GM18951 (cell line): ENCODE measurements around the gene STARD8.

ENCODE experiments used
- POLR2A ChIP-seq: IDR thresholded peaks from 4 replicates; pipeline ENCODE4 v1.6.1; 2011; ENCODE audit warnings: mild to moderate bottlenecking; ENCODE audit not compliant: insufficient read length, insufficient read depth; ENCODE audit errors: extremely low read depth
- in situ Hi-C: fragments of 300-500 bp; cut with MboI; formaldehyde crosslinking; loops from one replicate; pipeline ENCODE4 v1.12.0; 2022; ENCODE audit warnings: low sequenced_read_pairs, mixed read lengths, inconsistent platforms; ENCODE audit not compliant: unreplicated experiment

Gene STARD8

DNA sequence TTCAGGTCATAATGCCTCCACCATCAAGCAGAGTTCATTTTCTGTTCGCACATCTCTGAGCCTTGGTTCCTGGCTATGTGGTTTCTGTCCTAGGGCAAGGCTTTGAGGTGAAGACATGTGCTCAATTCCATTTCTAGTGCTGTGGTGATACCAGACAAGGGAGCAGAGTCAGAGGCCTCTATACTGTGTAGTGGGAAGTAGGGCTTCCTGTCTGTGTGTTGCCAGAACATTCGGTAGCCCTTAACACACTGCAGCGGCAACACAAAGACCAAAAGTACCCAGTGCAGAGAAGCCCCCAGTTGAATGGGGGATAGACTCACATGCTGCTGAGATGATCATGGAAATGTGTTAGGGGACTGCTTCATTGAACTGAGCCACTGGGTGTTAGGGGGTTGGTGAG lies 56.4 kb downstream of the STARD8 start:
- in situ Hi-C loops = loop anchor here (25.0 kb wide), 2 partner anchors 192 to 517 kb away; no protein-coding TSS in a partner anchor
- TF ChIP-seq POLR2A = no peak

DNA sequence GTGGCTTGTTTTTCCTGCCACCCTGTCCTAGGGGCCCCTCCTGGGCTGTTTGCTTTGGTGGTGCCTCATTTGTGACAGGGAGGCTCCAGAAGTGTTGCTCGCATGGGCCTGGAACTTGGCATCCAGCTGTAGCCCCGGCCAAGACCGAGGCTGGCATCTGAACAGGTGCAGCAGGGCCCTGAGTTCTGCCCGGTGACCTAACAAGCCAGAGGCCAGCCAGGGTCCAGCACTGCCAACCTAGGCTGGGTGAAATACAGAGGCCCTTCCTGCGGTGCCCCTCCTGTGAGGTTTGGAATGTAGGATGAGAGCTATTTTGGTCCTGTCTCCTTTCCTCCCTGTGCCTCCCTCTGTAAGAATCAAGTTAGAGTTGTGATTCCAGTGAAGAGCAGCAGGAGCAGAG lies 58.5 kb downstream of the STARD8 start:
- in situ Hi-C loops = loop anchor here (25.0 kb wide), 2 partner anchors 194 to 519 kb away; no protein-coding TSS in a partner anchor

DNA sequence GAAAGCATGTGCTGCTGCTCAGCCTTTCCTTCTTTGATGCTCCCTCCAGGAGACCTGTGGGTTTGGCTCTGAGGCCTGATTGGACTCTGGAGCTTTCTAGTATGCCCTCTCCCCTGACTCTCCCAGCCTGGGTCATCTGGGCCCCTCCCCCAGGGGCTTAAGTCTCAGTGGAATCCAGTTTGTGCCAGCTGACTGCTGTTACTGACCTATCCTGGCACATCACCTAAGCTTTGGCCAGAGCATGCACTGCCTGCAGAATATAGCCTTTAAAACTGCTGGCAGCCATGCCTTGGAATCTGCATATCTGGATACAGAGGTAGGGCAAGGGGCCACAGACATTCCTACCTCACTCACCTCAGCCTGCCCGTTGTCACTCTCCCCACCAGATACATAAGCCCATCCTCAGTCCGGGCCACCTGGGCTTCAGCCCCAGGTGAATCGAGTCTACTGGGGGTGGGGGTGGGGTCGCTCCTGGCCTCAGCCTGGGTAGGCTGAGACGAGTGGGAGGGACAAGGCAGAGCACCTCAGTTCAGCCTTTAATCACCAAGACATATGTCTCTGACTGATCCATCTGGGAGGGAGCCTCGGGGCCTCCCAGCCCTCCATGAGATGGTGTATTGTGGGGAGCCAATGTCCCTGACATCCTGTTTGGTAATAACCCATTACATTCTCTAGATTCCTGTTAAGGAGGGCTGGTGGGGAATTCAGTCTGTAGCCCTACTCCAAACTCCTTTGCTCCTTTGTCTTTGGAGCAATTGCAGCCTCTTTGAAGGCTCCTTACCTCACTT lies 61.2 kb downstream of the STARD8 start:
- no peak for TF ChIP-seq POLR2A
- in situ Hi-C loops = loop anchor here (25.0 kb wide), 2 partner anchors 196 to 521 kb away; no protein-coding TSS in a partner anchor

More for the DNA sequence above, 58.5 kb downstream of the STARD8 start:
- TF ChIP-seq POLR2A = no peak

DNA sequence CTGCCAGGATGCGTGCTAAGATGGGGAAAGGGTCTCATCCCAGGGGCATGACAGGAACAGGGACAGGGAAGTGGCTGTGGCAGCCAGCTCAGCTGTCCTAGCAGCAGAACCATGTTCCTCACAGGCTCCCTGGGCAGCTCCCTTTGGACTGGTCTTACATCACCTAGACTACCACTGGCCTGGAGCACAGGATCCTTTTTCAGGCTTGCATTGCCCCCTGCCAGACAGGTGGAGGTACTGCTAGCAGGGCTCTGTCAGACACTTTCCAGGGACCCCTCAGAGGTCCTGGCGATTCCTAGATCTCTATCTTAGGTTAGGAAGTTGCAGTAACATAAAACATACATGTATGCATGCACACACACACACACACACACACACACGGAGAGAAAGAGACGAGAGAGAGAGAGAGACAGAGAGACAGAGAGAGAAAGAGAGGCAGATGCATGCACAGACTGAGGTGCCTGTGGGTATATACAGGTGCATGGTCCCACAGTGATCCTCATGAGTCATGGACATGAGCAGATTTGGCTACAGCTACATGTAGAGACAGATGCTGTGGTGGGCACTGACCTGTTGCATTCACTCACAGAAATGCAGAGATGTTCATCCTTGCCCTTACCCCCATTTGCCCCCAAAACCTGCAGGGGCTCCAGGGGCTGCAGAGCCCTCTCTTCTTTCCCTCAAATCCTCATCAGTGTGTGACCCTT lies 63.6 kb downstream of the STARD8 start:
- in situ Hi-C loops = loop anchor here (25.0 kb wide), 2 partner anchors 199 to 524 kb away; no protein-coding TSS in a partner anchor
- TF ChIP-seq POLR2A = no peak

DNA sequence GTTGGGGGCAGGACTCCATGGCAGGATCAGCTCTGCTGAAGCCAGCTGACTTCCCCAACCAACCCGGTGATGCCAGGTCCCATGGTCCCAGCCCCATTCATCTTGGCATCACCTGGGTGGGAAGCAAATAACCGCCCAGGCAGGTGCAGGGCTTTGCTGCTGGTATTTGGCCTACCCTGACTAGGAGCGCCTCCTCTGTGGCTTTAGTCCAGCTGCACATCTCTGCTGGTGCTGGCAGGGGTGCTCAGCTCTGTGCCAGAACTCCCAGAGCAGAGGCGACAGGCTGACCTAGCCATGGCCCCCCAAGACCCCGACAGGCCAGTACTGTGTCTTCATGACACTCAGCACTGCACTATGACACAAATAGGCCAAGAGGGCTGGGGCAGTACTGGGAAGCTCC lies 64.4 kb downstream of the STARD8 start:
- no peak for TF ChIP-seq POLR2A
- in situ Hi-C loops = loop anchor here (25.0 kb wide), 2 partner anchors 200 to 525 kb away; no protein-coding TSS in a partner anchor

DNA sequence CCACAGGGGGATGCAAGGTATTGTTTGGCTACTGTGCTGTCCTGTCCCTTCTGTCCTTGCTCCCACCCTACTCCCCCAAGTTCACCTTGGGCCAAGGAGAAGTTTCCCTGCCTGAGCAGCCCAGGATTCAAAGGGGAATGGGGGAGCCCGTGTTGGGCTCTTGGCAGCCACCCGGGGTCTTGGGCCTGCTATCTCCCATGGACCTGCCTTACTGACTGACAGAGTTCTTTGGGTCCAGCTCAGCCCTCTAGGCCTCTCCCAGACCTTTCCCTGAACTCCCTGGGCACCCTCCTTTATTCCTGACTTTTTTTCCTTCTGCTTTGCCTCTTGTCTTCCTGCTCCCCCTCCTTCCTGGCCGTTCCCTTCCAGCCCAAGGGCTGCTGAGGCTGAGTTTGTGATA lies 67.4 kb downstream of the STARD8 start:
- in situ Hi-C loops = loop anchor here (25.0 kb wide), 2 partner anchors 203 to 528 kb away; no protein-coding TSS in a partner anchor
- no peak for TF ChIP-seq POLR2A

DNA sequence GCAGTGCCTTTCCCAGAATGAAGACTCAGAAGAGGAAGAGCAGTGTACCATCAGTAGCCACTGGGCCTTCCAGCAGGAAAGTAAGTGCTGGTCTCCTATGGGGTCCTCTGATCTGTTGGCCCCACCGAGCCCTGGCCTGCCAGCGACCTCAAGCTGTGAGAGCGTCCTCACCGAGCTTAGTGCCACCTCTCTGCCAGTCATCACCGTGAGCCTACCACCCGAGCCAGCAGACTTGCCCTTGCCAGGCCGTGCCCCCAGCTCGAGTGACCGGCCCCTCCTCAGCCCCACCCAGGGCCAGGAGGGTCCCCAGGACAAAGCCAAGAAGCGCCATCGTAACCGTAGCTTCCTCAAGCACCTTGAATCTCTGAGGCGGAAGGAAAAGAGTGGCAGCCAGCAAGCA lies 69.7 kb downstream of the STARD8 start:
- in situ Hi-C loops = loop anchor here (25.0 kb wide), 2 partner anchors 205 to 530 kb away; no protein-coding TSS in a partner anchor
- TF ChIP-seq POLR2A = no peak

DNA sequence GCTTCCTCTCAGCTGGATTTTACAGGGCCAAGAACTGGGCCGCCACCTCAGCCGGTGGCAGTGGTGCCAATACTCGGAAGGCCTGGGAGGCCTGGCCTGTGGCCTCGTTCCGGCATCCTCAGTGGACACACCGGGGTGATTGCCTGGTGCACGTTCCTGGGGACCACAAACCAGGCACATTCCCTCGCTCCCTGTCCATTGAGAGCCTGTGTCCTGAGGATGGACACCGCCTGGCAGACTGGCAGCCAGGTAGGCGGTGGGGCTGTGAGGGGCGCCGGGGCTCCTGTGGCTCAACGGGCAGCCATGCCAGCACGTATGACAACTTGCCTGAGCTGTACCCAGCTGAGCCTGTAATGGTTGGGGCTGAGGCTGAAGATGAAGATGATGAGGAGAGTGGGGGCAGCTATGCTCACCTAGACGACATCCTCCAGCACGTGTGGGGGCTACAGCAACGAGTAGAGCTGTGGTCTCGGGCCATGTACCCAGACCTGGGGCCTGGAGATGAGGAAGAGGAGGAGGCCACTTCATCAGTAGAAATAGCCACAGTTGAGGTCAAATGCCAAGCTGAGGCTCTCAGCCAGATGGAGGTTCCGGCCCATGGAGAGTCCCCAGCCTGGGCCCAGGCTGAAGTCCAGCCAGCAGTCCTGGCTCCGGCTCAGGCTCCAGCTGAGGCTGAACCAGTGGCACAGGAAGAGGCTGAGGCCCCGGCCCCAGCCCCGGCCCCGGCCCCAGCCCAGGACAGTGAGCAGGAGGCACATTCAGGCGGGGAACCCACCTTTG lies 70.4 kb downstream of the STARD8 start:
- in situ Hi-C loops = loop anchor here (25.0 kb wide), 2 partner anchors 206 to 531 kb away; no protein-coding TSS in a partner anchor
- no peak for TF ChIP-seq POLR2A

DNA sequence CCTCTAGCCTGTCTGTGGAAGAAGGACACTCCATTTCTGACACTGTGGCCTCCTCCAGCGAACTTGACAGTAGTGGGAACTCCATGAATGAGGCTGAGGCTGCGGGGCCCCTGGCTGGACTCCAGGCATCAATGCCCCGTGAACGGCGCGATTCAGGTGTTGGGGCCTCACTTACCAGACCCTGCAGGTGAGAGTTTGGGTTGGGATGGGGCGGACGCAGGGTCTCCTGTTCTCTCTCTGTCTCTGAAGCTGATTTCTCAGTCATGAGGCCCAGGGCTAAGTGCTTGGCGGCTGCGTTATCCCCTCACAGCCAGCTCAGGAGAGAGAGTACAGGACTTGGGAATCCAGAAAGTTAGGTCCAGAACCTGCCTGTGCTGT lies 71.0 kb downstream of the STARD8 start:
- in situ Hi-C loops = loop anchor here (25.0 kb wide), 2 partner anchors 206 to 531 kb away; no protein-coding TSS in a partner anchor
- no peak for TF ChIP-seq POLR2A

DNA sequence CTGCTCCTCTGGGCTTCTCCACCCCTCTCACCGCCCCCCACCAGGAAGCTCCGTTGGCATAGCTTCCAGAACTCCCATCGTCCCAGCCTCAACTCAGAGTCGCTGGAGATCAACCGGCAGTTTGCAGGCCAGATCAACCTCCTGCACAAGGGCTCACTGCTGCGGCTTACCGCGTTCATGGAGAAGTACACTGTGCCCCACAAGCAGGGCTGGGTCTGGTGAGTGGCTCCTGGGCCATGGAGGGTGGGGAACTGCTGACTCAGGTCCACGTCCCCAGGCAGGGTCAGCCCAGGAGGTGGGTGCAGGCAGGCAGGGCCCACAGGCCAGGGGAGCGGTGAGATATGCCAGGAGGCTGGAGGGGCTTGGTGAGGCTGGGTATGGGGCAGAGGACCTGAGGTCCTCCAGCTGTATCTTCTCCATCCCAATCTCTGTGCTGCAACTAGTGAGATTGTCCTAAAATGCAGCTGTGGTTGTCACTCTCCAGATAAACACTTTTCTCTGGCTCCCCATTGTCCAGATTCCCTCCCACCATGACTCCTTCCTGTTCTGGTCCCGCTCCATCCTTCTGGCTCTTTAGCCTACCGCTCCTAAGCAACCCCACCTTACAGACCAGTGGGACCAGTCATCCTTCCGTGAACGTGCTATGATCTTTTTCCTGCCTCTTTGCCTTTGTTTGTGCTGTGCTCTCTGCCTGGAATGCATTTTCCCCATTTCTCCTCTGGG lies 71.9 kb downstream of the STARD8 start:
- TF ChIP-seq POLR2A = no peak
- in situ Hi-C loops = loop anchor here (25.0 kb wide), 2 partner anchors 207 to 532 kb away; no protein-coding TSS in a partner anchor

DNA sequence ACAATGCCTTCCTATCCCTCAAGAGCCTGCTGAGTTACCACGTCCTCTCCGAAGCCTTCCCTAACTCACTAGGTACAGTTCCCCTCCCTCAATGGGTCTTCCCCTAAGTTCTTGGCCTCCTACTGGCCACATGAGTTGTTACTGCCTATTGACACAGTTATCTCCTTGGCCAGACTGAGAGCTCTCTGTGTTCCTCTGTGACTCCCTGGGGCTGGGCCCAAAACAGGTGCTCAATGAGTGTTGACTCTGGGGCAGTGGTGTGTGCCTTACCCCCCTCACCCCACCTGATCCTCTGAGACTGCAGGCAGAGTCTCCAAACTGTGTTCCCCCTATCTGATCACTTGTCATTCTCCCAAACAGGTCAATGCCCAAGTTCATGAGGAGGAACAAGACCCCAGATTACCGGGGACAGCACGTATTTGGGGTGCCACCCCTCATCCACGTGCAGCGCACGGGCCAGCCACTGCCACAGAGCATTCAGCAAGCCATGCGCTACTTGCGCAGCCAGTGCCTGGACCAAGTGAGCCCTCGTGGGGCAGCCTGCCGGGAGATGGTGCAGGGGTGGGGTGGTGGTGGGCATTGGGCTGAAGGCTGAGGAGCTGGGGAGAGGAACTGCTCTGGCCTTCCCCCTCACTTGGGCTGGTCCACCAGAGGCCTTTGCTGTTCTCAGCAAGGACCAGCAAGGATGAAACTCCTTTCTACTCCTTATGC lies 72.6 kb downstream of the STARD8 start:
- in situ Hi-C loops = loop anchor here (25.0 kb wide), 2 partner anchors 208 to 533 kb away; no protein-coding TSS in a partner anchor
- no peak for TF ChIP-seq POLR2A

DNA sequence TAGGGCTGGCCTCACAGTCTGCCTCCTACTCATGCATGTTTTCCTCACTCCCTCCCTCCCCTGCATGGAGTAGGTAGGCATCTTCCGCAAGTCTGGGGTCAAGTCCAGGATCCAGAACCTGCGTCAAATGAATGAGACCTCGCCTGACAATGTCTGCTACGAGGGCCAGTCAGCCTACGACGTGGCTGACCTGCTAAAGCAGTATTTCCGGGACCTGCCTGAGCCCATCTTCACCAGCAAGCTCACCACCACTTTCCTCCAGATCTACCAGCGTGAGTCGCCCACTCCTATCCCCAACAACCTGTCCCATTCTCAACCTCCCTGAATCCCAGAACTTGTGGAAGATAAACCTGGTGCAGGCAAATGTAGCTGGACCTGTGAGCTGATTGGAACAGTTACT lies 73.4 kb downstream of the STARD8 start:
- in situ Hi-C loops = loop anchor here (25.0 kb wide), 2 partner anchors 209 to 534 kb away; no protein-coding TSS in a partner anchor

More for the DNA sequence above, 73.4 kb downstream of the STARD8 start:
- no peak for TF ChIP-seq POLR2A
